ENCODE measurements around the gene CD163. TPM values are rescaled to one million over a fixed set of nuclear protein-coding genes. Genes with fewer than 3 reads are reported as not detected.

The CD163 gene
- total RNA-seq, 1 donor from 2014 or later: 0.14 TPM

GRCh38 chr12:7434670-7435069 is 68.9 kb downstream of the CD163 start:
- Mint-ChIP-seq H3K4me1 (ENCODE audit: unreplicated experiment) (no peaks in the 10 kb centered on the region), H3K36me3 (peaks cover 3% of the 10 kb centered on the region), H3K27me3 (peaks cover 25% of the 10 kb centered on the region), H3K9me3 (peaks cover 12% of the 10 kb centered on the region), H3K4me3 (no peak overlapping the region), H3K27ac (no peak overlapping the region)
- no peak for TF ChIP-seq CTCF (conservative IDR thresholded peaks at IDR 0.05)
- no peak for DNase-seq (ENCODE audit: extremely low spot score, unreplicated experiment)

GRCh38 chr12:7433276-7433822 is 70.2 kb downstream of the CD163 start:
- peaks cover 21% of the 10 kb centered on the region for H3K27me3 Mint-ChIP-seq
- DNase-seq (ENCODE audit: extremely low spot score, unreplicated experiment): no peak
- no peak for TF ChIP-seq CTCF (conservative IDR thresholded peaks at IDR 0.05)
- no peak overlapping the region for H3K27ac Mint-ChIP-seq
- no peak overlapping the region for H3K4me3 Mint-ChIP-seq
- no peaks in the 10 kb centered on the region for H3K36me3 Mint-ChIP-seq
- H3K9me3 Mint-ChIP-seq: no peaks in the 10 kb centered on the region
- no peaks in the 10 kb centered on the region for H3K4me1 Mint-ChIP-seq (ENCODE audit: unreplicated experiment)

- Mint-ChIP-seq H3K4me1 (ENCODE audit: unreplicated experiment) (no peaks in the 10 kb centered on the region), H3K27me3 (peaks cover 16% of the 10 kb centered on the region), H3K36me3 (no peaks in the 10 kb centered on the region), H3K9me3 (no peaks in the 10 kb centered on the region), H3K27ac (no peak overlapping the region), H3K4me3 (no peak overlapping the region)
- DNase-seq (ENCODE audit: extremely low spot score, unreplicated experiment): no peak
- TF ChIP-seq CTCF (conservative IDR thresholded peaks at IDR 0.05): no peak
Measured at GRCh38 chr12:7431993-7432685, 71.4 kb downstream of the CD163 start.

Other genes starting within 250 kb of the CD163 start
- not detected in 2 replicates for gene ACSM4, start 199.7 kb downstream of the CD163 start, total RNA-seq (ENCODE audit: low replicate concordance)
- 0.83 TPM in 1 of 2 replicates, not detected in the other for gene CD163L1, start 59.6 kb downstream of the CD163 start, total RNA-seq (ENCODE audit: low replicate concordance)
- gene APOBEC1, start 162.1 kb upstream of the CD163 start, total RNA-seq (ENCODE audit: low replicate concordance): not detected in 2 replicates
- gene GDF3, start 192.0 kb upstream of the CD163 start, total RNA-seq (ENCODE audit: low replicate concordance): not detected in 2 replicates
- gene DPPA3, start 207.7 kb upstream of the CD163 start, total RNA-seq (ENCODE audit: low replicate concordance): not detected in 2 replicates
- not detected in 2 replicates for gene CLEC4C, start 243.6 kb upstream of the CD163 start, total RNA-seq (ENCODE audit: low replicate concordance)

Data from type B pancreatic cell (in vitro differentiated cells).